Lower lobe of right lung (tissue), 2 donors: ENCODE results near the gene MAP3K12. TPM values are rescaled to one million over a fixed set of nuclear protein-coding genes. Genes with fewer than 3 reads are reported as not detected.

Experiments
- ATAC-seq, 2 donors: fragments of 200-7000 bp; cut with Tn5 transposase; one replicate each; pipeline ENCODE4 v1.9.1; 2020 to 2022; ENCODE audit warnings: mild to moderate bottlenecking in 2 of 2, moderate library complexity in 2 of 2
- DNase-seq: peaks from one replicate; pipeline ENCODE4 v3.0.0-alpha.2; 2020
- H3K27ac ChIP-seq: fragments of 200-600 bp; one replicate; pipeline ENCODE4 v1.8.0; 2022
- H3K27me3 ChIP-seq: fragments of 200-600 bp; one replicate; pipeline ENCODE4 v1.8.0; 2022; ENCODE audit warnings: low read depth
- H3K36me3 ChIP-seq: fragments of 200-600 bp; one replicate; pipeline ENCODE4 v1.8.0; 2022; ENCODE audit warnings: mild to moderate bottlenecking
- H3K4me1 ChIP-seq: fragments of 200-600 bp; one replicate; pipeline ENCODE4 v1.8.0; 2022
- H3K4me3 ChIP-seq: fragments of 200-600 bp; one replicate; pipeline ENCODE4 v1.8.0; 2022; ENCODE audit warnings: mild to moderate bottlenecking
- H3K9me3 ChIP-seq: fragments of 200-600 bp; one replicate; pipeline ENCODE4 v1.8.0; 2022
- intact Hi-C: fragments of 100-400 bp; cut with DNase I; formaldehyde crosslinking; loops from one replicate; pipeline ENCODE4 v1.11.0; 2022
- total RNA-seq: library from RNA; stranded (reverse); fragmentation: NEBNext Ultra II Directional; extraction: Animal tissue kit (Norgen Biotek cat#: 25700); gene quantifications from one replicate; pipeline ENCODE4 v1.2.1, GENCODE V29; 2021
- TF ChIP-seq, protein P1 (sequence below): fragments of 200-600 bp; IDR thresholded peaks from one replicate; pipeline ENCODE4 v1.8.0; 2022; ENCODE audit warnings: antibody characterized with exemption, mild to moderate bottlenecking
- donor health status: DM: no; HTN: yes; CAD: no; lungs with severe emphysema.

The MAP3K12 gene
- total RNA-seq, 1 donor from 2014 or later = 17.5 TPM

DNA sequence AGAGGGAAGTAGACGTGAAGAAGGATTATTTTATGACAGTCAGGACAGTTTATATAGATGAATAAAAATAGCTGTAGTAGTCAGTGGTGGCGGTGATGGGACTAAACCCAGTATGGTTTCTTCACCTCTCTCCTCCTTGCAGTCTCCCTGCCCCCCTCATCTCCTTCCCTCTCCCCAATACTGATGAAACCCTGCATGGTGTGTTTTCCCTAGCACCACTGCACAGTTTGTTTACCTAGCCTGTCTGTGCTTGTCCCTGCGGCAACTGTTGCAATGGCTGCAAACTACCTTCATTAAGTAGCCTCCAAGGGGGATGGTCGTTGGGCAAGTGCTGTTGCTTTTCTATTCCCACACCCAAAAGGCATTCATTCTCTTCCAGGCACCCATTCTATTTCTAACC, 32.6 kb downstream of the MAP3K12 start:
- Histone ChIP-seq H3K27ac (no peak overlapping the region), H3K4me3 (no peak overlapping the region), H3K27me3 (no peaks in the 10 kb centered on the region), H3K36me3 (peaks cover 100% of the 10 kb centered on the region), H3K9me3 (no peaks in the 10 kb centered on the region), H3K4me1 (no peaks in the 10 kb centered on the region)
- intact Hi-C loops = no loop called here
- ATAC-seq (no peak), DNase-seq (no peak)
- TF ChIP-seq, protein P1, sequence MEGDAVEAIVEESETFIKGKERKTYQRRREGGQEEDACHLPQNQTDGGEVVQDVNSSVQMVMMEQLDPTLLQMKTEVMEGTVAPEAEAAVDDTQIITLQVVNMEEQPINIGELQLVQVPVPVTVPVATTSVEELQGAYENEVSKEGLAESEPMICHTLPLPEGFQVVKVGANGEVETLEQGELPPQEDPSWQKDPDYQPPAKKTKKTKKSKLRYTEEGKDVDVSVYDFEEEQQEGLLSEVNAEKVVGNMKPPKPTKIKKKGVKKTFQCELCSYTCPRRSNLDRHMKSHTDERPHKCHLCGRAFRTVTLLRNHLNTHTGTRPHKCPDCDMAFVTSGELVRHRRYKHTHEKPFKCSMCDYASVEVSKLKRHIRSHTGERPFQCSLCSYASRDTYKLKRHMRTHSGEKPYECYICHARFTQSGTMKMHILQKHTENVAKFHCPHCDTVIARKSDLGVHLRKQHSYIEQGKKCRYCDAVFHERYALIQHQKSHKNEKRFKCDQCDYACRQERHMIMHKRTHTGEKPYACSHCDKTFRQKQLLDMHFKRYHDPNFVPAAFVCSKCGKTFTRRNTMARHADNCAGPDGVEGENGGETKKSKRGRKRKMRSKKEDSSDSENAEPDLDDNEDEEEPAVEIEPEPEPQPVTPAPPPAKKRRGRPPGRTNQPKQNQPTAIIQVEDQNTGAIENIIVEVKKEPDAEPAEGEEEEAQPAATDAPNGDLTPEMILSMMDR = no peak

DNA sequence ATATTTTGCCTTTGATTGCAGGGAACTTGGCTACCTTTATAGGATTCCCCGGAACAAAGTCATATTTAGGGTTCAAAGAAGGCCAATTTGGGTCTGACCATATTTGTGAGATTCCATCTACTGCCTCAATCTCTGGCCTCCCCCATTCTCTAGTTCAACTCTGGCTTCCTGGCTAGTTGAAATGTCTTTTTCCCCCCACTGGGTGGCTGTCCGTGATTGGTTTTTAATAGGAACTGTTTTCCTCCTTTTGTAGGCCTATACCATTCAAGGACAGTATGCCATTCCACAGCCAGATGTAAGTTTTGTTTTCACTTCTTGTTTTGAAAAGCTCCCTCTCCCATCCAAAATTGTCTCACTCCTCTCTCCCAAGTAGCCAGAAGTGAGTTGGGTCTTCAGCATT, 33.6 kb downstream of the MAP3K12 start:
- Histone ChIP-seq H3K4me1 (no peaks in the 10 kb centered on the region), H3K4me3 (no peak overlapping the region), H3K9me3 (no peaks in the 10 kb centered on the region), H3K27me3 (no peaks in the 10 kb centered on the region), H3K27ac (no peak overlapping the region), H3K36me3 (peaks cover 100% of the 10 kb centered on the region)
- ATAC-seq = no peak
- DNase-seq = no peak
- intact Hi-C loops = no loop called here
- TF ChIP-seq, protein P1 = no peak

DNA sequence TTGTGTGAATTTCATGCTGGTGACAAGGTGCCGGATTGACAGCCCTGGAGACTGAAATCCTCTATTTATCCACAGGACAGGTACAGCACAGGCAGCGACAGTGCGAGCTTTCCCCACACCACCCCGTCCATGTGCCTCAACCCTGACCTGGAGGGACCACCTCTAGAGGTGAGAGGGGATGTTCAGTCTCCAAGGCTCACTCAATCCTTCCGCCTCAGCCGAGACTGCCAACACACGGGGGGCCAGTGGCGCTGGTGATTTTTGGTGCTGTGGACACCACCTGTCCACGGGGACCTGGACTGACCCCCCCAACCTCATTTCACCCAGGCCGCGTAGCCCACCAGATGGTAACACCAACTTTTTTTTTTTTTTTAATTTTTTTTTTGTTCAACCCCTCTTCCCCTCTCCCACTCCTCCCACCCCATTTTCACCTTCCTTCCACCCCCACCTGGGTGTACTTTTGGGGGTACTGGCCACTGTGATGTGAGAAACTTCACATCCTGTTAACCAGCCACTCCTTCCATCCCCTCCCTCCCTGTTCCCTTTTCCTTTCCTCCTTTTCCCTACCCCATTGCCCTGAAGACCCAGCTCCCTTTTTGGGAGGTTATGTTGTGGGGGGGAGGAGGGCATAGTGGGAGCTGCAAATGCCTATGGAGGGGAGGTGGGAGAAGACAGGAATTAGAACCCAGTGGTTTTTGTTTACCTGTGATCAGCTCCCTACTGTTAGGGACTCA, 34.4 kb downstream of the MAP3K12 start:
- DNase-seq (no peak), ATAC-seq (no peak)
- Histone ChIP-seq H3K4me1 (no peaks in the 10 kb centered on the region), H3K27me3 (no peaks in the 10 kb centered on the region), H3K36me3 (peaks cover 100% of the 10 kb centered on the region), H3K4me3 (no peak overlapping the region), H3K27ac (no peak overlapping the region), H3K9me3 (no peaks in the 10 kb centered on the region)
- TF ChIP-seq, protein P1 = no peak
- intact Hi-C loops = no loop called here

DNA sequence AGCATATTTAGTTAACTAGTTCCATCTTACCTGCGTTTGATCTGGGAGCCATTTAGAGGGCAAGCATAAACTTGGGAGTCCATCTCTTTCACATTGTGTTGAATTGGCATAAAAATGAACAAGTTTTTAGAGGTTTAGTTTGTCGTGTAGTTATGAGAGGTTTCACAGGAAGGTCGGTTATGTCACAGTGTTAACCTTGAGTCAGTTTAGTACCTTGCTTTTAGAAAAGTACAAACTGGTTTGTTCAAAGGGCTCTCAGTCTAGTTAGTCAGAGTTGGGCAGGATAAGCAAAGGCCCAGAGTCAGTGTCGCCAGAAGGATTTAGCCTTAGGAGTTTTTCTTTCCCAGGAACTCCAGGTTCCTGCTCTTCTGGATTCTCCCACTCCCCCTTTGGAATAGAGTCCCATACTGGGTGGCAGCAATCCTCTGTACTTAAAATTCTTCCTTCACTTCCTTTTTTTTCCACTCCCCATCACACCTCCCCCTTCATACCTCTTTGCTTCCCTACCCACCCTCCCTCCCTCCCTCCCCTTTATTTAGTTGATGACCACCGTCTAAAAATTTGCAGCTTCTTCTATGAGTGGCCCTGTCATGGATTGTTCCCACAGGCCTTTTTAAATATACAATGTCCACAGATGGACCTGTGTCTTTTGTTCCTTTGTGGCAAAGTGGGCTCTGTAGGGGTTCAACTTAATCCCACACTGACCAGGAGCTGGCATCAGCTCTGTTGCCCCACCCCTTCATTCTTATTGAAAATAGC, 35.3 kb downstream of the MAP3K12 start:
- H3K27ac ChIP-seq = no peak overlapping the region
- no peaks in the 10 kb centered on the region for H3K9me3 ChIP-seq

DNA sequence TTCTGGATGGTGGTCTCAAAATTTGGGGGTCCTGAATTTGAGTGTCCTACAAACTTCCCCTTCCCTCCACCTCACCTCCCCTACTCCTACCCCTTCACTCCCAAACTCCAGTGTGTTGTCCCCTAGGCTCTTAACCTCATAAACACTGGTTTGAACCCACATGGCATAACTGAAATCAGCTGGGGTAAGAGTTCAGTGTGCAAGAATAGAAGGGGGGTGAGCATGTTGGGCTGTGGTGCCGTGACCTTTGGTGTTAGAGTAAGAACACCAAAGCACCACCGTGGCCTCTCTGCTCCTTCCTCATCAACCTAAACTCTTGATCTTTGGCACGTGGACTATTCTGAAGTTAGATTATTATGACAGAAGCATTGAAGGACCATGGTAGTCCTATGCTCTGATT, 36.3 kb downstream of the MAP3K12 start:
- Histone ChIP-seq H3K27ac (no peak overlapping the region), H3K36me3 (peaks cover 100% of the 10 kb centered on the region), H3K9me3 (no peaks in the 10 kb centered on the region), H3K4me3 (no peak overlapping the region), H3K27me3 (no peaks in the 10 kb centered on the region), H3K4me1 (no peaks in the 10 kb centered on the region)
- ATAC-seq = no peak
- DNase-seq = no peak
- TF ChIP-seq, protein P1 = no peak
- intact Hi-C loops = no loop called here

More for the DNA sequence above, 35.3 kb downstream of the MAP3K12 start:
- TF ChIP-seq, protein P1 = no peak
- ATAC-seq (no peak), DNase-seq (no peak)
- Histone ChIP-seq H3K27me3 (no peaks in the 10 kb centered on the region), H3K36me3 (peaks cover 100% of the 10 kb centered on the region), H3K4me3 (no peak overlapping the region), H3K4me1 (no peaks in the 10 kb centered on the region)
- intact Hi-C loops = no loop called here
